ENCODE measurements around the gene PDGFD. TPM values are rescaled to one million over a fixed set of nuclear protein-coding genes. Genes with fewer than 3 reads are reported as not detected.
"Not testable (repeated sequence)": the region's sequence is repeated elsewhere in the genome, so short reads cannot be mapped to it uniquely, and the experiment has no call there.

PDGFD gene
- total and polyA plus RNA-seq, 2 donors (not counting 1 experiment from before 2014, with no cell fraction given) = 0.07 to 0.71 TPM

DNA sequence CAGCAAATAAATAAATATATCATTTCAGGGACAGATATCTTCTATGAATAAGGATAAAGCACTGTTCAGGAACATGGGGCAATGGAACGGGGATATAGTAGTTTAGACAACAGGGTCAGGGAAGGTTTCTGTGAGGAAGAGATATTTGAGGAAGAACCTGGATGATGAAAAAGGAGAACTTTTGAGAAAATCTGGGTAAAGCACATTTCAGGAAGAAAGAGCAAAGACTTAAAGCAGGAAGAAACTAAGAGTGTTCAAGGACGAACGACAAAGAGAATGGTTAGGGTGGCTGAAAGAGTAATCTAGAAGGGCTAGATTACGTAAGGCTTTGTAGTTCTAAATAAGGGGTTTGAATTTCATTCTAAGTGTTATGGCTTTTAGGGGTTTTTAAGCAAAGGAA lies 114.8 kb downstream of the PDGFD start:
- no peaks in the 10 kb centered on the region for H3K36me3 ChIP-seq (replicated peaks in 1 of 2; ENCODE audit: control extremely low read depth in 1 of 2, control insufficient read depth in 1 of 2, extremely low read depth in 1 of 2, insufficient read depth in 2 of 2, low read length in 1 of 2)
- DNase-seq (no peak), ATAC-seq (ENCODE audit: low read depth) (no peak)
- no peaks in the 10 kb centered on the region for H3K27me3 ChIP-seq (replicated peaks in 1 of 4; ENCODE audit: control extremely low read depth in 1 of 4, control insufficient read depth in 3 of 4, insufficient read depth in 4 of 4, low read length in 3 of 4)
- Mint-ChIP-seq H3K4me1 (no peaks in the 10 kb centered on the region), H3K27ac (no peak overlapping the region), H3K9me3 (ENCODE audit: insufficient read depth) (no peaks in the 10 kb centered on the region), H3K27me3 (no peaks in the 10 kb centered on the region), H3K4me3 (no peak overlapping the region)
- 92% methylated on average over 4 of the region's 4 CpGs for WGBS (ENCODE audit: insufficient coverage)
- no peaks in the 10 kb centered on the region for H3K79me2 ChIP-seq (ENCODE audit: control insufficient read depth, insufficient read depth, low read length)
- ChIA-PET CTCF (interaction anchor here (1.1 kb wide), 1 partner anchor 13 kb away, joined by 3 read pairs; no protein-coding TSS in a partner anchor), POLR2A (no interaction called here)
- H3K4me2 ChIP-seq (replicated peaks; ENCODE audit: low read depth, low read length, poor library complexity, severe bottlenecking) = no peak overlapping the region
- TF ChIP-seq, protein P1, sequence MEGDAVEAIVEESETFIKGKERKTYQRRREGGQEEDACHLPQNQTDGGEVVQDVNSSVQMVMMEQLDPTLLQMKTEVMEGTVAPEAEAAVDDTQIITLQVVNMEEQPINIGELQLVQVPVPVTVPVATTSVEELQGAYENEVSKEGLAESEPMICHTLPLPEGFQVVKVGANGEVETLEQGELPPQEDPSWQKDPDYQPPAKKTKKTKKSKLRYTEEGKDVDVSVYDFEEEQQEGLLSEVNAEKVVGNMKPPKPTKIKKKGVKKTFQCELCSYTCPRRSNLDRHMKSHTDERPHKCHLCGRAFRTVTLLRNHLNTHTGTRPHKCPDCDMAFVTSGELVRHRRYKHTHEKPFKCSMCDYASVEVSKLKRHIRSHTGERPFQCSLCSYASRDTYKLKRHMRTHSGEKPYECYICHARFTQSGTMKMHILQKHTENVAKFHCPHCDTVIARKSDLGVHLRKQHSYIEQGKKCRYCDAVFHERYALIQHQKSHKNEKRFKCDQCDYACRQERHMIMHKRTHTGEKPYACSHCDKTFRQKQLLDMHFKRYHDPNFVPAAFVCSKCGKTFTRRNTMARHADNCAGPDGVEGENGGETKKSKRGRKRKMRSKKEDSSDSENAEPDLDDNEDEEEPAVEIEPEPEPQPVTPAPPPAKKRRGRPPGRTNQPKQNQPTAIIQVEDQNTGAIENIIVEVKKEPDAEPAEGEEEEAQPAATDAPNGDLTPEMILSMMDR (IDR thresholded peaks at IDR 0.05) = no peak
- no peak for TF ChIP-seq EZH2 (IDR thresholded peaks at IDR 0.05; ENCODE audit: borderline replicate concordance, insufficient read depth, low read depth, low read length, poor library complexity, severe bottlenecking)
- no peak overlapping the region for H3K9ac ChIP-seq (ENCODE audit: low read length)
- no peak overlapping the region for H2AFZ ChIP-seq (ENCODE audit: insufficient read depth, low read depth, low read length, poor library complexity, severe bottlenecking)
- H3K27ac ChIP-seq (ENCODE audit: low read length in 2 of 2) = no peak overlapping the region
- H3K9me3 ChIP-seq (ENCODE audit: control extremely low read depth in 1 of 3, control insufficient read depth in 2 of 3, insufficient read depth in 1 of 3, low read length in 2 of 3) = no peaks in the 10 kb centered on the region
- intact Hi-C loops (cut with micrococcal nuclease) = no loop called here
- no peaks in the 10 kb centered on the region for H4K20me1 ChIP-seq (ENCODE audit: control insufficient read depth, insufficient read depth, low read length, poor library complexity, severe bottlenecking)
- no peak overlapping the region for H3K4me3 ChIP-seq (ENCODE audit: control extremely low read depth in 1 of 5, extremely low read depth in 1 of 5, insufficient read depth in 1 of 5, low read depth in 2 of 5, low read length in 4 of 5)
- H3K4me1 ChIP-seq (ENCODE audit: control insufficient read depth in 2 of 2, insufficient read depth in 2 of 2, low read length in 2 of 2) = no peaks in the 10 kb centered on the region

DNA sequence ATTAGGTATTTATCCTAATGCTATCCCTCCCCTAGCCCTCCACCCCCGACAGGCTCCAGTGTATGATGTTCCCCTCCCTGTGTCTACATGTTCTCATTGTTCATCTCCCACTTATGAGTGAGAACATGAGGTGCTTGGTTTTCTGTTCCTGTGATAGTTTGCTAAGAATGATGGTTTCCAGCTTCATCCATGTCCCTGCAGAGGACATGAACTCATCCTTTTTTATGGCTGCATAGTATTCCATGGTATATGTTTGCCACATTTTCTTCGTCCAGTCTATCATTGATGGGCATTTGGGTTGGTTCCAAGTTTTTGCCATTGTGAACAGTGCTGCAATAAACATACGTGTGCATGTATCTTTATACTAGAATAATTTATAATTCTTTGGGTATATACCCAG lies 117.1 kb downstream of the PDGFD start:
- H3K9ac ChIP-seq (ENCODE audit: low read length); H3K27me3 ChIP-seq (replicated peaks in 1 of 4; ENCODE audit: control extremely low read depth in 1 of 4, control insufficient read depth in 3 of 4, insufficient read depth in 4 of 4, low read length in 3 of 4); H3K4me1 Mint-ChIP-seq; H3K4me3 ChIP-seq (ENCODE audit: control extremely low read depth in 1 of 5, extremely low read depth in 1 of 5, insufficient read depth in 1 of 5, low read depth in 2 of 5, low read length in 4 of 5); intact Hi-C loops (cut with micrococcal nuclease); H3K27ac Mint-ChIP-seq; H4K20me1 ChIP-seq (ENCODE audit: control insufficient read depth, insufficient read depth, low read length, poor library complexity, severe bottlenecking); CTCF ChIA-PET; H3K4me1 ChIP-seq (ENCODE audit: control insufficient read depth in 2 of 2, insufficient read depth in 2 of 2, low read length in 2 of 2); H3K9me3 Mint-ChIP-seq (ENCODE audit: insufficient read depth); H2AFZ ChIP-seq (ENCODE audit: insufficient read depth, low read depth, low read length, poor library complexity, severe bottlenecking); H3K27ac ChIP-seq (ENCODE audit: low read length in 2 of 2); H3K4me3 Mint-ChIP-seq; H3K9me3 ChIP-seq (ENCODE audit: control extremely low read depth in 1 of 3, control insufficient read depth in 2 of 3, insufficient read depth in 1 of 3, low read length in 2 of 3); H3K36me3 ChIP-seq (replicated peaks in 1 of 2; ENCODE audit: control extremely low read depth in 1 of 2, control insufficient read depth in 1 of 2, extremely low read depth in 1 of 2, insufficient read depth in 2 of 2, low read length in 1 of 2); POLR2A ChIA-PET; H3K27me3 Mint-ChIP-seq; H3K4me2 ChIP-seq (replicated peaks; ENCODE audit: low read depth, low read length, poor library complexity, severe bottlenecking); H3K79me2 ChIP-seq (ENCODE audit: control insufficient read depth, insufficient read depth, low read length); DNase-seq; ATAC-seq (ENCODE audit: low read depth): not testable (repeated sequence)
- 100% methylated on average over 1 of the region's 3 CpGs for WGBS (ENCODE audit: insufficient coverage)

All from B cell (primary cell).